AG04450 (cell line): ENCODE data around the gene MYO18B. TPM values are rescaled to one million over a fixed set of nuclear protein-coding genes. Genes with fewer than 3 reads are reported as not detected.

Experiments used
- CTCF ChIA-PET: fragments of 300-600, 350-600 bp; formaldehyde crosslinking; extraction: SDS; loops from one replicate; lab custom pipeline; 2022; ENCODE audit warnings: antibody characterized with exemption, inconsistent platforms; lab: Charles Lee
- POLR2A ChIA-PET: fragments of 350-600 bp; formaldehyde crosslinking; extraction: SDS; loops from one replicate; lab custom pipeline; 2021; ENCODE audit warnings: antibody characterized with exemption, inconsistent platforms; lab: Yijun Ruan, JAX
- DNase-seq: peaks from one replicate; pipeline ENCODE4 v3.0.0-alpha.2; 2011; ENCODE audit warnings: low read depth, low spot score
- H3K27ac ChIP-seq: one replicate; pipeline ENCODE4 v1.5.1; 2012; ENCODE audit warnings: low read depth, low read length, control low read depth
- H3K27me3 ChIP-seq: one replicate; pipeline ENCODE4 v1.6.0; 2012; ENCODE audit warnings: low read length; ENCODE audit not compliant: control insufficient read depth, insufficient read depth
- H3K4me3 ChIP-seq: 2 replicates; pipeline ENCODE4 v1.5.1; 2011; ENCODE audit warnings: mild to moderate bottlenecking, low read depth, low read length, control low read depth
- H3K9me3 ChIP-seq: 2 replicates; pipeline ENCODE4 v1.5.1; 2012; ENCODE audit warnings: low read length; ENCODE audit not compliant: control insufficient read depth, insufficient read depth
- polyA plus RNA-seq: library from polyadenylated mRNA; depleted of rRNA; stranded (reverse); fragments of >200 nt; gene quantifications from 2 replicates; pipeline ENCODE4 v1.2.3, GENCODE V29; 2011
- TF ChIP-seq, protein P1 (sequence below): IDR thresholded peaks from 2 replicates; pipeline ENCODE4 v1.5.1; 2011; ENCODE audit warnings: low read depth, low read length, control low read depth, inconsistent platforms

The MYO18B gene
- polyA plus RNA-seq, 1 experiment, result not detected

DNA sequence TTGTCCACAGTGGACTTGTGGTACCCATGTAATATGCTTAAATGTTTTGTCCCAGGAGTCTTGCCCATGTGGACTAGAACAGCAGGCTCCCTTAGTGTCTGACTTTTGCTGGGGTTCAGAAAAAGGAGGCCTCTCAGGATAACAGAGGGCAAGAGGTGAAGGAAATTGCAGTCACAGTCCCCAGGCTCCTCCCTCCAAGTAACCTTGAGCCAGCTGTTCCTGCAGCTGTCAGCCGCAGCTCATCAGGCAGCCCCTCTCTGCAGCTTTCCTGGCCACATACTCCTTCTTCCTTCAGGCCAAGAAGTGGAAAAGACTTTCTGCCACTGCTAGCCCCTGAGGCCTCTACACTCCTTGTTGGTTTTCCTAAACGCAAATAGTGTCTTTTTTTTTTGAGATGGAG lies 6.3 kb upstream of the MYO18B start:
- CTCF ChIA-PET, result no interaction called here

DNA sequence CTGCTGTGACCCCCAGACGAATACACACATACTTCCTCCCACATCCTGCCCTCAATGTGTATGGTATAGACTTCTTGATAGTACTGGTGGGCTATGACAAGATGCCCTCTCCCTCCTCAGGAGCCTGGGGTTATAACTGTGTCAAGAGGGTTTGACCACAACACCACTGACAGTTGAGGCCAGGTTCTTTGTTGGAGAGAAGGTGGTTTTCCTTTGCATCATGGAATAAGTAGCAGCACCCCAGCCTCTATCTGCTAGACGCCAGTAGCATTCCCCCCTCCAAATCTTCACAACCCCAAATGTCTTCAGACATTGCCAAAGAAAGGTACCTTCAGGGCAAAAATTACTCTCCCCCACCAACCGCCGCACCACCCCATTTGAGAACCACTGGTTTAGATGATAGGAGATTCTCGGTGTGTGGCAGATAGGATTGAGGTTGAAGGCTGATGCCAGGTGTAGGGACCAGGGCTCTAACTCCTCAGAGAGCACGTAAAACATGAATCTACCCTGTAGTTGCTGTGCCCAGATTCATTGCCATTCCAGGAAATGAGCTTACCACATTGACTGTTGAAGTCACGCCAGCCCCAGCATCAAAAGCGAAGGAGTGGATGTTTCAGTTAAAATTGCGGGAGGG lies 5.5 kb upstream of the MYO18B start:
- TF ChIP-seq, protein P1, sequence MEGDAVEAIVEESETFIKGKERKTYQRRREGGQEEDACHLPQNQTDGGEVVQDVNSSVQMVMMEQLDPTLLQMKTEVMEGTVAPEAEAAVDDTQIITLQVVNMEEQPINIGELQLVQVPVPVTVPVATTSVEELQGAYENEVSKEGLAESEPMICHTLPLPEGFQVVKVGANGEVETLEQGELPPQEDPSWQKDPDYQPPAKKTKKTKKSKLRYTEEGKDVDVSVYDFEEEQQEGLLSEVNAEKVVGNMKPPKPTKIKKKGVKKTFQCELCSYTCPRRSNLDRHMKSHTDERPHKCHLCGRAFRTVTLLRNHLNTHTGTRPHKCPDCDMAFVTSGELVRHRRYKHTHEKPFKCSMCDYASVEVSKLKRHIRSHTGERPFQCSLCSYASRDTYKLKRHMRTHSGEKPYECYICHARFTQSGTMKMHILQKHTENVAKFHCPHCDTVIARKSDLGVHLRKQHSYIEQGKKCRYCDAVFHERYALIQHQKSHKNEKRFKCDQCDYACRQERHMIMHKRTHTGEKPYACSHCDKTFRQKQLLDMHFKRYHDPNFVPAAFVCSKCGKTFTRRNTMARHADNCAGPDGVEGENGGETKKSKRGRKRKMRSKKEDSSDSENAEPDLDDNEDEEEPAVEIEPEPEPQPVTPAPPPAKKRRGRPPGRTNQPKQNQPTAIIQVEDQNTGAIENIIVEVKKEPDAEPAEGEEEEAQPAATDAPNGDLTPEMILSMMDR, result no peak
- H3K4me3 ChIP-seq, result no peak overlapping the region
- H3K9me3 ChIP-seq, result peaks cover 3% of the 10 kb centered on the region
- ChIA-PET POLR2A (no interaction called here), CTCF (no interaction called here)
- DNase-seq, result no peak
- no peaks in the 10 kb centered on the region for H3K27me3 ChIP-seq
- H3K27ac ChIP-seq, result no peak overlapping the region

More for the DNA sequence above, 6.3 kb upstream of the MYO18B start:
- TF ChIP-seq, protein P1, result no peak
- no peaks in the 10 kb centered on the region for H3K27me3 ChIP-seq
- no peak overlapping the region for H3K4me3 ChIP-seq
- H3K27ac ChIP-seq, result no peak overlapping the region
- H3K9me3 ChIP-seq, result no peaks in the 10 kb centered on the region; the same call in 1 of the 2 replicates
- no peak for DNase-seq
- POLR2A ChIA-PET, result no interaction called here

DNA sequence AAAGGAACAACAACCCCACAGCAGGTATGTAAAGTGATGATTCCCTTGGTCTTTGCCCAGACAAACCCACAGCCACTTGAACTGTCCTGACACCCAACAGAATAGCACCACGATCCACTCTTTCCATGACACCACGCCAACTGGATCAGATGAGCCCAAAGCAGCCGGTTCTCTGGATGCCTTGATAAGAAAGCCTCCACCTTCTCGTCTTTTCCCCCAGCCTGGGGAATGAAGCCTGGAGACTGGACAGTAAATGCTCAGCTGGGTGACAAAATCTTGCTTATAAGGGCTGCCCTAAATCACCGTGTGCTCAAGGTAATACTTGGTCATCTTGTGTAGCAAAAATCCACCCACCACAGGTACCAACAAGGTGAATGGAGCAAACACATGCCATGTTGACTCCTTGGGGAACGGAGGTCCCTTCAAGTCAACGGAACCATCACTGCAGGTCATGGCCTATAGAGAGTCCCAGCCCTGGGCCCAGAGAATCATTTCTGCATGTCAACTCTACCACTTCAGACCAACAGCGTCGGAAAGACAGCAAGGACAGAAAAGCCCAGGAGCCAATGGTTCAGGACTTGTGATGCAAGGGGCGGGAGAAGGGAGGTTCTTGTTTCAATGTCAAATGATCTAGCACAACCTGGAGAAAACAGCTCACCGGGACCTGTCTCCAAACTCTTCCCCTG lies 2.2 kb upstream of the MYO18B start:
- TF ChIP-seq, protein P1, result no peak
- POLR2A ChIA-PET, result no interaction called here

DNA sequence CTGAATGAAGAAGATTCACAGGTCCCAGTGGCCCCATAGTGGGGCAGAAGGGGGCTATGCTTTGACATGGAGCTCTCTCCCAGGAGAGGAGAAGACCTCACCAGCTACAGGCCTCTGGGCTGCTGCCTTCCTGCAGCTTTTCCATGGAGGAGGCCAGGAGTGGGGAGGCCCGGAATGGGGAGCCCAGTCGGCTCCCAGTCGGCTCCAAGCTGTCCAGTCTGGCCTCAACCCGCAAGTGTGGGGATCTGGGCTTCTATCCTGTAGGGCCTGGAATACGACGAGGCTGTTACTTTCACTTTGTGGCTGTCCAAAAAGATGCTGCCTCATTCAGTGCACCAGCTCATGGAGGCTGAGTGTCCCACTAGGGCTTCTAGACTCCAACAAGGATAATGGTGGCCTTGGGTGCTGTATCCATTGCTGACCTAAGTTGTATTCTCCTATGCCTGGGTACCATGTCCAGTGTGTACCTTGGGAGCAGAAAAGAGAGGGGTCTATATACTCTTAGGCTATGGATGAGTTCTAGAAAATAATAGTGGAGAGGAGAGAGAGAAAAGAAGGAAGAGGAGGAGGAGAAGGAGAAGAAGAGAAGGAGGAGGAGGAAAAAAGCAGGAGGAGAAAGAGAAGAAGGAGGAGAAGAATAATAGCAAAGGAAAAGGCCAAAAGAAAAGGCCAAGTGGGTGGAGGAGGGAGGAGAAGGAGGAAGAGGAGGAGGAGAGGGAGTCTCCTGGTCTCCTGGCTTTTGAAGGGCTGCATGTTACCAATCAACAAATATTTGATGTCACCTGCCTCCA lies 1.1 kb downstream of the MYO18B start:
- Histone ChIP-seq H3K27me3 (no peaks in the 10 kb centered on the region), H3K27ac (no peak overlapping the region), H3K4me3 (no peak overlapping the region), H3K9me3 (peaks cover 16% of the 10 kb centered on the region)
- DNase-seq, result no peak
- ChIA-PET CTCF (no interaction called here), POLR2A (no interaction called here)
- TF ChIP-seq, protein P1, result no peak

More for the DNA sequence above, 2.2 kb upstream of the MYO18B start:
- Histone ChIP-seq H3K27ac (no peak overlapping the region), H3K4me3 (no peak overlapping the region), H3K9me3 (peaks cover 16% of the 10 kb centered on the region), H3K27me3 (no peaks in the 10 kb centered on the region)
- CTCF ChIA-PET, result no interaction called here
- DNase-seq, result no peak

DNA sequence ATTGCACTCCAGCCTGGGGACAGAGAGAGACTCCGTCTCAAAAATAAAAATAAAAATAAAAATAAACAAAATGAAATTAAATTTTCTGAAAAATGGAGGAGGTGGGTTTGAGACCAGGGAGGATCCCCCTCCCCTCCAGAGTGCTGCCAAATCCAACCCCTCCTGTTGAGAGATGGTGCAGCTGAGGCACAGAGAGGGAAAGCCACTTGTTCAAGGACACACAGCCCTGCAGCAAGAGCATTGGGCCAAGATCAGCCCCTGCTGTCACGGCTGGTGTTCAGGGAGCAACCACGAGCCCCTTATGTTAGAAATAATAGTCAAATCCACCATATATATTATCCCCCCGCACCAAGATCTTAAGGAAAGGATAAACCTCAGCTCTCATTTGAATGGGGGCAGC lies 2.7 kb downstream of the MYO18B start:
- ChIA-PET CTCF (no interaction called here), POLR2A (no interaction called here)
- TF ChIP-seq, protein P1, result no peak
- Histone ChIP-seq H3K4me3 (no peak overlapping the region), H3K27me3 (no peaks in the 10 kb centered on the region), H3K27ac (no peak overlapping the region), H3K9me3 (peaks cover 16% of the 10 kb centered on the region)
- no peak for DNase-seq
